Measurements from ENCODE around the gene TMEM88. TPM values are rescaled to one million over a fixed set of nuclear protein-coding genes. Genes with fewer than 3 reads are reported as not detected.

TMEM88 gene
- total and polyA plus RNA-seq, 4 donors, result 0.65 to 4.6 (median 3.7) TPM

GRCh38 chr17:7853691-7854038 lies 1.2 kb upstream of the TMEM88 start (continued):
- no peak for TF ChIP-seq CTCF (IDR thresholded peaks at IDR 0.05; ENCODE audit: low read depth, low read length, missing input control)
- no peak for TF ChIP-seq YY1 (IDR thresholded peaks at IDR 0.05)
- no peak for TF ChIP-seq RXRA (IDR thresholded peaks at IDR 0.05)
- no peak for TF ChIP-seq FOXA2 (IDR thresholded peaks at IDR 0.05)
- no peak for TF ChIP-seq SP1 (IDR thresholded peaks at IDR 0.05)
- TF ChIP-seq MAX (IDR thresholded peaks at IDR 0.05), result no peak

- WGBS, result 82% methylated on average over 31 of the region's 31 CpGs
- no peak overlapping the region for H3K4me3 ChIP-seq (ENCODE audit: low read depth in 1 of 3, low read length in 3 of 3)
- no peaks in the 10 kb centered on the region for H3K9me3 ChIP-seq (ENCODE audit: control insufficient read depth in 4 of 4, low read length in 3 of 4)
- H3K27ac ChIP-seq (ENCODE audit: low read depth in 1 of 2, low read length in 2 of 2), result no peak overlapping the region
- H3K36me3 ChIP-seq (ENCODE audit: control insufficient read depth in 4 of 4, insufficient read depth in 3 of 4, low read depth in 1 of 4, low read length in 3 of 4), result peaks cover 15 to 34% (median 23%) of the 10 kb centered on the region in 4 donors
- TF ChIP-seq NR2F2 (IDR thresholded peaks at IDR 0.05), result no peak
- TF ChIP-seq FOXA1 (IDR thresholded peaks at IDR 0.05), result no peak
- TF ChIP-seq TAF1 (conservative IDR thresholded peaks at IDR 0.05), result no peak
- no peak for TF ChIP-seq RAD21 (IDR thresholded peaks at IDR 0.05)
- no peak for TF ChIP-seq EGR1 (IDR thresholded peaks at IDR 0.05; ENCODE audit: low read depth in 2 of 2)
- no peak for TF ChIP-seq JUND (IDR thresholded peaks at IDR 0.05)
- no peak for TF ChIP-seq ZBTB33 (IDR thresholded peaks at IDR 0.05)
- TF ChIP-seq HNF4G (IDR thresholded peaks at IDR 0.05), result no peak
- TF ChIP-seq YY1 (IDR thresholded peaks at IDR 0.05), result no peak
- no peak for TF ChIP-seq REST (IDR thresholded peaks at IDR 0.05)
- no peak for DNase-seq (ENCODE audit: low spot score)
- peaks cover 5 to 37% (median 31%) of the 10 kb centered on the region in 4 donors for H3K4me1 ChIP-seq (ENCODE audit: control insufficient read depth in 4 of 4, insufficient read depth in 4 of 4, low read length in 3 of 4)
- H3K27me3 ChIP-seq (ENCODE audit: control insufficient read depth in 4 of 4, insufficient read depth in 4 of 4, low read length in 3 of 4), result no peaks in the 10 kb centered on the region
- H3K9ac ChIP-seq (ENCODE audit: low read depth in 1 of 2, low read length in 2 of 2), result no peak overlapping the region
These were observed 638 bp upstream of the TMEM88 start for GRCh38 chr17:7854078-7854777.

Measured in liver (tissue), 9 donors.